ENCODE measurements around the gene ARVCF. TPM values are rescaled to one million over a fixed set of nuclear protein-coding genes. Genes with fewer than 3 reads are reported as not detected.

Gene ARVCF
- total and polyA plus RNA-seq, 2 experiments from 2014 or later = 40.3 to 55.5 TPM

DNA sequence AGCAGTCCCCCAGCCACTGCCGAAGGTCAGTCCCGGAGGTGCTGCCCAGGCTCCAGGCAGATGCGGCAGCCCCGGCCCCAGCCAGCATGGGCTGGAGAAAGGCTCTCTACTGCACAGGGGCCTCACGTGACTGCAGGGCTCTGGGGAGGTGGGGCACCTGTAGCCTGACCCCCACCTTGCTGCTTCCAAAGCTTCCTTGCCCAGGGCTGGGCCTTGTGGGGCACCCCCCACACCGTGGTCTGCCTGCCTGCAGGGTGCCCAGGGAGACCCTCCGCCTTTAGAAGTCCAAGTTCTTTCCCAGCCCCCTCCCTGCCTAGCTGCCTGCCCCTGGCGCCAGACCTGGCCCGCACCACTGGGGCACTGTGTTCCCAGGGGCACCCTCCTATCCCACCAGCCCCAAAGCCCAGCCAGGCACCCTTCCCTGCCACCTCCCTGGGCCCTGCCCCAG is 46.6 kb downstream of the ARVCF start:
- Histone ChIP-seq H3K36me3 (no peaks in the 10 kb centered on the region), H3K27ac (no peak overlapping the region), H3K9me3 (ENCODE audit: low read depth) (no peaks in the 10 kb centered on the region), H3K4me3 (no peak overlapping the region), H3K4me1 (ENCODE audit: low read depth) (no peaks in the 10 kb centered on the region), H3K27me3 (no peaks in the 10 kb centered on the region)
- TF ChIP-seq, protein P1, sequence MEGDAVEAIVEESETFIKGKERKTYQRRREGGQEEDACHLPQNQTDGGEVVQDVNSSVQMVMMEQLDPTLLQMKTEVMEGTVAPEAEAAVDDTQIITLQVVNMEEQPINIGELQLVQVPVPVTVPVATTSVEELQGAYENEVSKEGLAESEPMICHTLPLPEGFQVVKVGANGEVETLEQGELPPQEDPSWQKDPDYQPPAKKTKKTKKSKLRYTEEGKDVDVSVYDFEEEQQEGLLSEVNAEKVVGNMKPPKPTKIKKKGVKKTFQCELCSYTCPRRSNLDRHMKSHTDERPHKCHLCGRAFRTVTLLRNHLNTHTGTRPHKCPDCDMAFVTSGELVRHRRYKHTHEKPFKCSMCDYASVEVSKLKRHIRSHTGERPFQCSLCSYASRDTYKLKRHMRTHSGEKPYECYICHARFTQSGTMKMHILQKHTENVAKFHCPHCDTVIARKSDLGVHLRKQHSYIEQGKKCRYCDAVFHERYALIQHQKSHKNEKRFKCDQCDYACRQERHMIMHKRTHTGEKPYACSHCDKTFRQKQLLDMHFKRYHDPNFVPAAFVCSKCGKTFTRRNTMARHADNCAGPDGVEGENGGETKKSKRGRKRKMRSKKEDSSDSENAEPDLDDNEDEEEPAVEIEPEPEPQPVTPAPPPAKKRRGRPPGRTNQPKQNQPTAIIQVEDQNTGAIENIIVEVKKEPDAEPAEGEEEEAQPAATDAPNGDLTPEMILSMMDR (IDR thresholded peaks at IDR 0.05; ENCODE audit: low read depth, low read length) = no peak
- DNase-seq (ENCODE audit: low read depth in 1 of 2, low spot score in 1 of 2) = no peak

- TF ChIP-seq, protein P1 (IDR thresholded peaks at IDR 0.05; ENCODE audit: low read depth, low read length) = no peak
- Histone ChIP-seq H3K27ac (no peak overlapping the region), H3K27me3 (no peaks in the 10 kb centered on the region), H3K4me1 (ENCODE audit: low read depth) (no peaks in the 10 kb centered on the region), H3K36me3 (no peaks in the 10 kb centered on the region), H3K9me3 (ENCODE audit: low read depth) (no peaks in the 10 kb centered on the region), H3K4me3 (no peak overlapping the region)
- no peak for DNase-seq (ENCODE audit: low read depth in 1 of 2, low spot score in 1 of 2)
These were observed 47.3 kb downstream of the ARVCF start for GRCh38 chr22:19969141-19969928.

DNA sequence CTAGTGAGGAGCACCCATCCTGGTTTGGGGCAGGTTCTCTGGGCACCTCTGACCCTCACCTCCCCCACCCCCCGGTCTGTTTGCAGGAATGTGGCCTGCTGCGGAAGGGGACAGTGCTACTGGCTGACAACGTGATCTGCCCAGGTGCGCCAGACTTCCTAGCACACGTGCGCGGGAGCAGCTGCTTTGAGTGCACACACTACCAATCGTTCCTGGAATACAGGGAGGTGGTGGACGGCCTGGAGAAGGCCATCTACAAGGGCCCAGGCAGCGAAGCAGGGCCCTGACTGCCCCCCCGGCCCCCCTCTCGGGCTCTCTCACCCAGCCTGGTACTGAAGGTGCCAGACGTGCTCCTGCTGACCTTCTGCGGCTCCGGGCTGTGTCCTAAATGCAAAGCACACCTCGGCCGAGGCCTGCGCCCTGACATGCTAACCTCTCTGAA is 48.2 kb downstream of the ARVCF start:
- no peak for DNase-seq (ENCODE audit: low read depth in 1 of 2, low spot score in 1 of 2)
- no peaks in the 10 kb centered on the region for H3K9me3 ChIP-seq (ENCODE audit: low read depth)
- TF ChIP-seq, protein P1 (IDR thresholded peaks at IDR 0.05; ENCODE audit: low read depth, low read length) = no peak
- H3K27ac ChIP-seq = no peak overlapping the region
- H3K36me3 ChIP-seq = no peaks in the 10 kb centered on the region
- H3K4me1 ChIP-seq (ENCODE audit: low read depth) = no peaks in the 10 kb centered on the region
- no peak overlapping the region for H3K4me3 ChIP-seq
- H3K27me3 ChIP-seq = no peaks in the 10 kb centered on the region

DNA sequence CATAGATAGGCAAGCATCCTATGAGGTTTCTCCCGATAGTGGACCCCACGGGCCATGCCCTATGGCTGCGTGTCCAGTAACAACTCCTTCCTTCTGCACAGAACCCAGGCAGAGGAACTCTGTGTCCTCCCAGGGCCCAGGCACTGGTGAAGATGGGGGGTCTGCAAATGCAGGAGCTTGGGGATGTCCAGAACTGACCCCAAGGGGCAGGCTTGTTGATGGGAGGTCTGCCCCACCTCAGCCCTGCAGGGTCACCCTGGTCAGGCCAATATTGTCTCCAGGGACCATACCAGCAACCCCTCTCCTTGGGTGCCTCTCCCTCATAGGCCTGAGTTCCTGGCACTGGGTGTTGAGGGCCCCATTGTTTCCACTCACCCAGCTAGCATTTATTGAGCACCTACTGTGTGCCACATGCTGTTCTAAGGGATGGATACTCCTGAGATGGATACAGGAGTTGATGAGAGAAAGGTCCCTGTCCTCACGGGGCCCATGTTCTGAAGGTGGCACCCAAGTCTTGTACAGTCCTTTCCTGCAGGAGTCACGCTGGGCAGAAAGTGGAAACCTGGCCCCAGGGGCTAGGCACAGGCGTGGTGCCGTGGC is 48.7 kb downstream of the ARVCF start:
- TF ChIP-seq, protein P1 (IDR thresholded peaks at IDR 0.05; ENCODE audit: low read depth, low read length) = no peak
- no peaks in the 10 kb centered on the region for H3K9me3 ChIP-seq (ENCODE audit: low read depth)
- no peak overlapping the region for H3K4me3 ChIP-seq
- no peaks in the 10 kb centered on the region for H3K4me1 ChIP-seq (ENCODE audit: low read depth)
- no peaks in the 10 kb centered on the region for H3K27me3 ChIP-seq
- no peak for DNase-seq (ENCODE audit: low read depth in 1 of 2, low spot score in 1 of 2)
- no peaks in the 10 kb centered on the region for H3K36me3 ChIP-seq
- H3K27ac ChIP-seq = no peak overlapping the region

GRCh38 chr22:19966908-19967750 is 49.5 kb downstream of the ARVCF start:
- Histone ChIP-seq H3K4me1 (ENCODE audit: low read depth) (no peaks in the 10 kb centered on the region), H3K36me3 (no peaks in the 10 kb centered on the region), H3K27me3 (no peaks in the 10 kb centered on the region), H3K4me3 (no peak overlapping the region), H3K27ac (no peak overlapping the region), H3K9me3 (ENCODE audit: low read depth) (no peaks in the 10 kb centered on the region)
- no peak for DNase-seq (ENCODE audit: low read depth in 1 of 2, low spot score in 1 of 2)
- TF ChIP-seq, protein P1 (IDR thresholded peaks at IDR 0.05; ENCODE audit: low read depth, low read length) = no peak
